Measurements from ENCODE around the gene MEGF11.
"Not testable (repeated sequence)": the region's sequence is repeated elsewhere in the genome, so short reads cannot be mapped to it uniquely, and the experiment has no call there.

Gene MEGF11

DNA sequence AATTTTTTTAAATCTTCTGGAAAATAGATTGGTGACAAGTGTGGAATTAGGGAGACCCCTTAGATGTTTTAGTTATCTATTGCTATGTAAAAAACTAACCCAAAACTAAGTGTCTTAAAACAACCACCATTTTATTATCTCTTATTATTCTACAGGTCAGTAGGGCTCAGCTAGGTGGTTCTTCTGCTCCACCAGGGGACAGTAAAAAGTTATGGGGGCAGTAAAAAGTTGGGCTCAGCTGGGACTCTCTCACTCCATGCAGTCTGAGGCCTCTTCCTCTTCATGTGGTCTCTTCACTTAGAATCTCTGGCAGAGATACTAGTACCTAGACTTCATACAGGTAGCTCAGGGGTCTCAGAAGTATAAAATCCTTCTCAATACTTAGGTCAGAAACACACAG, 21.8 kb upstream of the MEGF11 start:
- no peak for DNase-seq

DNA sequence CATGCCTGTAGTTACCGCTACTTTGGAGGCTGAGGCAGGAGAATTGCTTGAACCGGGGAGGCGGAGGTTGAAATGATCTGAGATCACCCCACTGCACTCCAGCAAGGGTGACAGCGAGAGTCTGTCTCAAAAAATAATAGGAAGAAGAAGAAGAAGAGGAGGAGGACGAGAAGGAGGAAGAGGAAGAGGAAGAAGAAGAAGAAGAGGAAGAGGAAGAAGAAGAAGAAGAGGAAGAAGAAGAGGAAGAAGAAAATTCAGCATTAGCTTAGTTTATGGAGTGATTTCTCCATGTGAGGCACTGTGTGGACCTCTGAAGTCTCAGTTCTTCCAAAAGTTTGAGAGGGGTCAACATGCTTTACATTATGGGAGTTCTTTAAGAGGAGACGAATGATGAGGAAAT, 17.4 kb upstream of the MEGF11 start:
- no peak for DNase-seq

DNA sequence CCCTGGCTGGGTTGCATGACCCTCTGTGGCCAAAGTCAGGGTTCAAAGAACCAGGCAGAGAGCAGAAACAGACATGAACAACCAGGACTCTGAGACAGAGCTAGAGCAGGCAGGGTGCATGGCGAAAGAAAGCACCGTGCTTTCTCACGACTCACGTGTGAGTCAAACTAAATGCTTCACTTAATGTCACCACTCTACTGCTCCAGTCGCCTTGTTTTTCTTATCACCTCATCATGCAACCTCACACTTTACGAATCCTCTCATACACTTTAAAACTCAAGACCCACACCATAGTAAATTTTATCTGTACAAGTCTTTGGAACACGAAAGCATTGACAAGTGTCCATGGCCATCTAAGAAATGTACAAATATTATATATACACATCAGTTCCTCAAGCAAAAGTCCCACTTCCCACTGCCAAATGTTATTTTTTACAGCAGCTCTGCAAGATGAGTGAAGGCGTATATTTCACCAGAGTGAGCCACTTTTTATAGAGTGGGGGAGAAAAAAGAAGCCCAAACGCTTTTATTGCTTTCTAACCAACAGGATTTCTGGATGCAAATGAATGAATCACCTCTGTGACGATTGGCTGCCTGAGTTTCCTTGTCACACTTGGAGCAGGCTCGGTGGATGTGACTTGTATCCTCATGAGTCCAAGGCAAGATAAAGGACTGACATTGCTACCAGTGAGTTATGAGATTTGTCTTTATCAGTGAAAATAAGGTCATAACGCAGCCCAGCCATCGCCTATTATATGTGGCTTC, 16.0 kb upstream of the MEGF11 start:
- peak; percentile 53 to 73 for DNase-seq

DNA sequence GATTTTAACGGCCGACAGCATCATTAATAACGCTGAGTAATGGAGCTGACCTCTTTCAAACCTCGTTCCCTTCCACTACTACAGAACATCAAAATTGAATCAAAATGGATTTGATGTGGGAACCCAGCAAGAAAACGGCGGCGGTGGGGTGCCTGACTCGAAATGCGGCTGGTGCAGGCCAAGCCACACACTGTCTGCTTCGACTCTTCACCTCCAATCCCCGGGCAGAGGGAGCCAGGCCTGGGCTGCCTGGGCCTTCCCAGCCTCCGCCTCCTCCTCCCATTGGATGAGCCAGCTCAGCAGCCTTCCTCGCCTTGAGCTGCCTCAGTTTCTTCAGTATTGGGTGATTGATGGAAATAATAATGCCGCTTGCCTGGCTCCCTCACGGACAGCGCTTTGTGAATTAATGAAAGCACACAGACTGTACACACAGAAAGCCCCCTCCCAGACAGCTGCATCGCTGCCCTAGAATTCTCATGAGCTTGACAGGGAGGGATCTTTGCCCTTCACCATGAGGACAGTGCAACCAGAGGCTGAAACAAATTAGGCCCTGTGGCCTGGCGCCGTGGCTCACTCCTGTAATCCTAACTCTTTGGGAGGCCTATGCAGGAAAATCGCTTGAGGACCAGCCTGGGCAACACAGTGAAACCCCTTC, 11.4 kb upstream of the MEGF11 start:
- no peak for DNase-seq

DNA sequence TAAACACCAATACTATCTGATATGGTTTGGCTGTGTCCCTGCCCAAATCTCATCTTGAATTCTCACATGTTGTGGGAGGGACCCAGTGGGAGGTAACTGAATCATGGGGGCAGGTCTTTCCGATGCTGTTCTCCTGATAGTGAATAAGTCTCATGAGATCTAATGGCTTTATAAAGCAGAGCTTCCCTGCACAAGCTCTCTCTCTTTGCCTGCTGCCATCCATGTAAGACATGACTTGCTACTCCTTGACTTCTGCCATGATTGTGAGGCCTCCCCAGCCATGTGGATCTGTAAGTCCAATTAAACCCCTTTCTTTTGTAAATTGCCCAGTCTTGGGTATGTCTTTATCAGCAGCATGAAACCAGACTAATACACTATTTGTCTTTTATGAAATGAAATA, 9.3 kb upstream of the MEGF11 start:
- DNase-seq: not testable (repeated sequence)

DNA sequence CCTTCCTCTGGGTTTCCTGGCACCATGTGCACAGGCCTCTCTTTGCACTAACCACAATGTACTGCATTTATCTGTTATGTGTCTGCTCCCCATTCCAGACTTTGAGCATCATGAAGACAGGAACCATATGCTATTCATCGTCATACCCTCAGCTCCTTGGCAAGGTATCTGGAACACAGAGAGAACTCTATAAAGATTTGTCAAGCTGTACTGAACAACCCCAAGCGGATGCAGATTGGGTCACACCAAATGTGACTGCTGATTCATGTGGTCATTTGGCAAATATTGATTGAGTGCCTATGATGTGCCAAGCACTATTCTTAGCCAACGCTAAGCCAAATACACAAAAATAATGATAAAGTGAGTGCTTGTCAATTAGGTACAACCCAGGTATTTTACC, 7.5 kb upstream of the MEGF11 start:
- no peak for DNase-seq

DNA sequence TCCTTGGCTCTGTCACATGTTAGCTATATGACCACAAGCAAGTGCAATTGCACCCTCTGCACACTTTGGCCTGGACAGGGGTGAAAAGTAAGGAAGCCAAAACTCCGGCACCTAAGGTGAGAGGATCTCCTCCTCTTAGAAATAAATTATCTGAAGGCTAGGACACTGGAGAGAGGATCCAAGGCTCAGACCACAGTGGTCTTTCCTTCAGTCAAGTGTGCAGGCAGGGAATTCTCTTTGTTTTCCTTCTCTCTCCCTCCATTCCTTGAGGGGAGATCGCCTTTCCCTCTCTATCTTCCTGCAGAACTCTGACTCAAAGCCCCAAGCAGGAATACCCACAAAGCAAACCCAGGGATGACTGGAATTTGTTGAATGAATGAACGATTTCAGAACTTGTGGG, 3.1 kb upstream of the MEGF11 start:
- peak in 1 of 2 donors; percentile 36 for DNase-seq

DNA sequence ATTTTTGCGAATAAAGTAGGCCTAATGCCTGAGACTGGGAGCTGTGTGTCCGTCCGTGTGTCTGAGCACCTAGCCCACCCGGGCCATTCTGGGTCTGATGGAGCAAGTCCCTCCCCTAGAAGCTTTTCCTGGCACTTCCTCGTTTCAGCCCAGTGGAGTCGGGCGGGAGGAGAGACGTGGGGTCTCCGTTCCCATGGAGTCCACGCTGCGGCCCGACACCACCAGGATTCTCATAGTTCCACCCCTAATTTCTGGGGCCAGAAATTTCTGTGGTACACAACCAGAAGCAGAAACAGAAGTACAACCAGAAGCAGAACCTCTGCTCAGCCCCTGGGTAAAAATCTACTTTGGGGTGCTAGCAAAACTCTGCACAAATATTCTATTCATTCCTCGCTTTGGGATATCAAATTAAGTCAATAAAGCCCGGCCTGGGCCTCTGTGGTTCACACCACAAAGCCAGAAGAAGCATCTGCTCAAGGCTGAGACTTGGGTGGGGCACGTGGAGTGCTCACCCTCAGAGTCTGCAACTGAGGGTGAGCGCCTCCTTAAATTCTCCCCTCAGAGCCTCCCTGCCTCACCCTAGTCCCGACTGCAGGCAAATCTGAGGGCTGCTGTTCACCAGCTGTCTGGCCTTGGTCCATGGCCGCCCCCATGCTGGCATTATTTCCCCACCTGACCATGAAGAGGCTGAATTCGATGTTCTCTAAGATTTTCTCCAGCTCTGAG, 1.6 kb upstream of the MEGF11 start:
- no peak for DNase-seq

DNA sequence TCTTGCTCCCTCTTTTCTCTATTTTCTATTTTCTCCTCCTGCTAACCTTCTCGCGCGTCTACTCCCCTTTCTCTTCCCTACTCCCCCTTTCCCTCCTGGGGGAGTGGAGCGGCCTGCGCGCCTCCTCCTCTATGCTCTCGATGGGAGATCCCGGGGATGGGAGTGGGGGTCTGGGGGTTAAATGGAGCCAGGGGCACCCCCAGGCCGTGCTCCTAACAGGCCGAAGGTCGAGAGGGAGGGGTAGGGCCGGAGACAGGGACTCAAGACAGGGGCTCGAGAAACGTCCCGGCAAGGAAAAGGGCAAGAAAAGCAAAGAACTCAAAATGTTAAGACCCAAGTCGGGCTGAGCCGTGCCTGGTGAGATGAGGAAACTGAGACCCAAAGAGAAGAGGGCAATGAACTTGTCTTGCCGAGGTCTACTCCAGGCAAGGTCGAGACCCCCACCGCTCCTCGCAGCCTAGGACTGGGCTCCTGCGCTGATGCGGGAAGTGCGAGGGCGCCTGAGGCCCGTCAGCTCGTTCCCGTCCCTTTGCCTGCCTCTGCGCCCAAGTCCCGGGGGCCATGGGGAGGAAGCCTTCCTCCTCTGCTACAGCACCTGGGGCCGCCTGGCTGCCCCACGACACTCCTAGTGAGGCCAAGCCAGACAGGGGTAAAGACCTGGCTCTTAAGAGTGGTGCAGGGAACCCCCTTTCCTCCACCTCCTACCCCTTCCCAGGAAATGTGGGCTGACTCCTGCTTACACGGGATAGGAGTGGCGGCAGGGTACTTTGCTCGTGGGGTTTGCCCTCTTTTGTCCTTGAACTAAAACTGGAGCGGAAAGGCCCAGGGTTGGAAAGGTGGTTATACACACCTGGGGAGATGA, 770 bp upstream of the MEGF11 start:
- DNase-seq: no peak

DNA sequence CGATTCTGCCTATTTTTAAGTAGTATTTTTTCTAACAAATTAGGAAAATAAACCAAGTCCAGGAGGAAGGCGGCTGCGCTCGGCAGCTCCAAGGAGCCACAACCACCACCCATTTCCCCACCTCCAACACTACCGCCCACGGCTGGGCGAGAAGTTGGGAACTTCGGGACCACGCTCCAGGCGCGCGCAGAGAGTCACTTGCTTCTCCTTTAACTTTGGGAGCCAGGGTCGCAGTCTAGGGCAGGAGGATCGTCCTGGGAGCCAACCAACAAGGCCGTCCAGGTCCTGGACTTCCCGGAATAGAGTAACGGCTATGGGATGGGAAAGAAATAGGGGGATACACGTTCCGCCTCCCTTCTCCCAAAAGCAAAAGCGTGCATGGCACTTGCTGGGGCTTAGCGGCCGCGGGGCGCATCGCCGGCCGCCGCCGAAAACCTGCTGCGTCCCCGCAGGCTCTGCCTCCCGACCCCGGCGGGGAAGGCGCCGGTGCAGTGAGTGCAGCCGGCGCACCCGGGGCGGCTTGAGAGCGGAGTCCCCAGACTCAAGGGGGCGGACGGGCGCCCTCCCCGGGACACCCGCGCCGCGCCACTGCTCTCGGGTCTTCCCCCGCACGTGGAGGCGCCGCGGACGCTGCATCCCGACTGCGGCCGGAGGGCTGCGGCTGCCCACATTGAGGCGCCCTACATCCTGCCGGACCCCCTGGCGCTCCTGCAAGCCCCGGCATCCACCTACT, 699 bp downstream of the MEGF11 start:
- peak in 1 of 2 donors; percentile 14 for DNase-seq

DNA sequence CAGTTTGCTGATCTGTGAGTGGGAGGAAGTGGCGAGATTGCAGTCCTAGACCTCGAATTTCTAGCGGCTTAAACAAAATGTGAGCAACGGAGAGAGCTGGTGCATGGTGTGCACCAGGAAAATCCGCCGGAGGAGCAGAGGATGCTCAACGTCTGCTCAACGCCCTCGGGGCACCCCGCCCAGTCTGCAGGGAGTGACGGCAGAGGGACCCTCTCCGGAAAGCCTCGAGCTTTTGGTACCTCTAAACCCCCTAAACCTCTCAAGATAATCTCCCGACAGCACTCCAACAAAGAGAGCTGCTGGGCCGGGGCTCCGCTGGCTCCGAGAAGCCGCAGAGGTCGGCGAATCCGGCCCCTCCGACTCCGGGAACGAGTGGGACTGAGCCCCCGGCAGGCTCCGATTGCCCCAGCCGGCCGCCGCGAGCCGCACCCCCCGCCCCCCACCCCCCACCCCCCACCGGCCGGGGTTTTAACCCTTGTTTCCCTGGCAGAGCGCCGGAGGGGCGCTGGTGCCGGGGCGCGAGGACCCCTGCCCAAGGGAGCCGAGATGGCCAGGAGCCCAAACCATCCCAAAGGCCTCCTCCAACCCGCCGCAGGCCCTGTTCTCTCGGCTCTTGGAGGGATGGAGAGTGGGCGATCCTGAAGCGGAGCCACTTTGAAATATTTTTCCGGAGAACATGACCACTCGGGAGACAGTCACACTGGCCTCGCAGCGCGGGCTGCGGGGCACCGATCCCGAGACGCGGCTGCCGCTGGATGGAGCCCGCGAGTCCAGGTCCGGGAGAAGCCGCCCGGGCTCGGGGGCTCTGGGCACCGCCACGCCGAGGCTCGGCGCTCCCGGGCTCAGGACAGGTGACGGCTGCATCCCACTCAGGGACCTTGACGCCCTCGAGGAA, 1.5 kb downstream of the MEGF11 start:
- peak in 1 of 2 donors; percentile 51 for DNase-seq

DNA sequence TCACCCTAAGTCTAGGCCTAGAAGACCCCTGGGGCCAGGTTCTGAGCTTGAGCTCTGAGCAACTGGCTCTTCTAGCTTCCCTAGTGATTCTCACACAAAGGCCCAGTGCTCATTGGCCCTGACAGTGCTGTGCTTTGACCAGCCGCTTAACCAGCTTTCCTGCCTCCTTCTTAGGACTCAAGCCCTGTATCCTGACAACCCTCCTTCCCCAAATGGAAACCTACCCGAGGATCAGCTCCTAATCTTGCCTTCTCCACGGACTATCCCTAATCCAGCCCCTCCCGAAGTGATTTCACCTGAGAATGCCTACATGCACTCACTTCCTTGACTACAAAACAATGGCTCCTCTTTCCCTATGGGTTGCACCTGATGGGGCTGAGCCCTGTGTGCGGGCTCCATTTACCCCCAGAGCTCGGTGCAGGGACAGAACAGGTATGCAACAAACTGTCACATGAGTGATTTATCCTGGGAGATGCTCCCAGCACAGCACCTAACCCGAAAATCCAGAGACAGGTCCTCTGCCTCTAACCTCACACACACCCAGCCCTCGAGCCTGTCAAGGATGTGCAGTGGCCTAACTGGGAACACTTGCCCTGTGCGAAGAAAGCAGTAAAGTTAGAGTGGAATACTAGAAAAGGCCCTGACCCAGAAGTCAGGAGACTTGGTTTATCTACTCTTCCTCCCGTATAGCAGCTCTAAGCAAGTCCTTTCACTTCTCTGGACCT, 2.3 kb downstream of the MEGF11 start:
- DNase-seq: no peak

DNA sequence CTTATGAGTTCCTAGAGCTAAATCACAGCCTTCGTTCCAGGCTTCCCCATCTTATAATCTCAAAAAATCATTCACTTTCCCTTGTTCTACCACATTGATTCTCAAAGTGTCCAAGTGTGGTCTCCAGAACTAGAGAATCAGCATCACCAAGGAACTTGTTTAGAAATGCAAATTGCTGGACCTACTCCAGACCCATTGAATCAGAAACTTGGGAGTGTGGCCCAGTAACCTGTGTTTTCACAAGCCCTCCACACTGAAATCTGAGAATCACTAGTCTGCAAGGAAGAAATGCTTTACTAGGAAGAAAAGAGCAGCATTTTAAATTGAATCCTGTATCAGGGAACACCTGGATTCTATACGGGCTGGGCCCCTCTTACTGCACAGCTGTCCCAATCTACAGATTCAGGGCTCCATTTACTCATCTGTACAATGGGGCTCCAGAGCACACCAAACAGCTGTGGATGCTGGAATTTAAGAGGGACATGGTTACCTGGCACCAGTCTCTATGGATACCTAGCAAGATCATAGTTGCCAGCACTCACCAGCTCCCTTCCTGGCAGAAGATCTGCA, 3.9 kb downstream of the MEGF11 start:
- DNase-seq: no peak

DNA sequence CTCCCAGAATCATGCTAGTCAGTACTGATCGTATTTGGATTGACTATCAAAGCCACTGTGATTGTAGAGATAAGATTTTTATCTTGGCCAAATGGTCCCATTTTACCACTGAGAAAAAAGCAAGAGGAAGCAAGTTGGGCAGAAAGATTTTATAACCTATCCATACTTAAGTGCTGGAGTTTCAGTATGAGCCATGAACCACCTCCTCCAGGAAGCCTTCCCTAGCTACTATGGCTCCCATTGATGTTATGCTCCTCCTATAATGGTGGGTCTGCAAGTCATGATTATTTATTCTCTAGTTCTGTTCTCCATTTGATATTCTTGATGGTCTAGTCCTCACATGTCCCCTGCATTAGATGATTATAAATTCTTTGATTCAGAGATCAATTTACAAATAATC, 6.6 kb downstream of the MEGF11 start:
- no peak for DNase-seq

DNA sequence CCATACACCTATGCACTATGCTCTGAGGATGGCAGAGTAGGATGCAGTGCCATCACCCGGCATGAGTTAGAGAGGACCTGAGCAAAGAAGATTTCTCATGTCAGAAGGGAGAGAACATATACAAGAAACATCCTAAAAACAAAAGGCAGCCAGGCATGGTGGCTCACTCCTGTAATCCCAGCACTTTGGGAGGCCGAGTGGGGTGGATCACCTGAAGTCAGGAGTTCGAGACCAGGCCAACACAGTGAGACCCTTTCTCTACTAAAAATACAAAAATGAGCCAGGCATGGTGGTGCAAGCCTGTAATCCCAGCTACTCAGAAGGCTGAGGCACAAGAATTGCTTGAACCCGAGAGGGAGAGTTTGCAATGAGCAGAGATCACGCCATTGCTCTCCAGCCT, 7.7 kb downstream of the MEGF11 start:
- DNase-seq: not testable (repeated sequence)

DNA sequence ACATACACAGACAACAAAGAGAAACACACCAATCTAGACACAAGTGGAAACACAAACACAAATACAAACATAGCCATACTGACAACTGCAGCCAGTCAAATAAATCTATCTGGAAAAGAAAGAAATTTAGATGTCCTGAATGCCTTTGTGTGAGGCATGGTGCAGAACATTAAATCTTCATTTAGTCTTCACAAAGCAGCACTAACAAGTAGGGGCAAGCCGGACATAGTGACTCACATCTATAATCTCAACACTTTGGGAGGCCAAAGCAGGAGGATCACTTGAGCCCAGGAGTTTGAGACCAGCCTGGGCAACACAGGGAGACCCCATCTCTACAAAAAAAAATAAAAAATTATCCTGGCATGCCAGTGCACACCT, 11.7 kb downstream of the MEGF11 start:
- DNase-seq: no peak

DNA sequence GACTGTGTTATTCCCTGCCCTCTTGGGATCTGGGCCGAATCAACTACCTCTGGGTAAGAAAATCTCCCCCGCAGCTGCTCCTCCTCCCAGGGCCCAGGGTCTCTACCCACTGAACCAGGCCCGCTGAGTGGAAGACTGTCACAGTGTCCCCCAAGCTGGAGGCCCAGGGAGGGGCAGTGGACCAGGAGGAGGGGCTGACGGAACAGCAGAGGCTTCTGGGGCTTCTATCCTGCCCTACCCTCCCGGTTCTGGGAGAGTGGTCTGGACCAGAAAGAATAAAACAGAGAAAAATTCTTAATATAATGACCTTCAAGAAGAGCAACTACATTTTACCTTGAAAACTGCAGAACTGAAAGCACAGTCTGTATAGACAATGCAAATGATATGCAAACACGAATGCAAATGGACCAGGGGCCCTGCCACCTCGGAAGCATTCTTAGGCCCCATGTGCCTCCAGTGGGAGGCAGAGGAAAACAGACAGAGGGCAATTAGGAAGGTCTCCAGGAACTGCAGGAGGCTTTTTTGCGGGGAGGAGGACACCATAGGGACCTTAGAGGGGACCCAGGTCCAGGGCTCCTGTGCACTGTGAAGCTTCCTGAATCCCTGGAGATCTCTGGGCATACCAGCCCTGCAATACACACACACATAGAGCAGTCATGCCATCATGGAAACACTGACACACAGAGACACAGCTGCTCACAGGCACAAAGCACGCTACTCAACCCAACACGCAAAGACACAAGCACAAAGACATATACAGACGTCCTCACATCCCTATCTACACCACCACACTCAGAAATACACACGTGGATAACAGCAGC, 12.3 kb downstream of the MEGF11 start:
- DNase-seq: no peak

DNA sequence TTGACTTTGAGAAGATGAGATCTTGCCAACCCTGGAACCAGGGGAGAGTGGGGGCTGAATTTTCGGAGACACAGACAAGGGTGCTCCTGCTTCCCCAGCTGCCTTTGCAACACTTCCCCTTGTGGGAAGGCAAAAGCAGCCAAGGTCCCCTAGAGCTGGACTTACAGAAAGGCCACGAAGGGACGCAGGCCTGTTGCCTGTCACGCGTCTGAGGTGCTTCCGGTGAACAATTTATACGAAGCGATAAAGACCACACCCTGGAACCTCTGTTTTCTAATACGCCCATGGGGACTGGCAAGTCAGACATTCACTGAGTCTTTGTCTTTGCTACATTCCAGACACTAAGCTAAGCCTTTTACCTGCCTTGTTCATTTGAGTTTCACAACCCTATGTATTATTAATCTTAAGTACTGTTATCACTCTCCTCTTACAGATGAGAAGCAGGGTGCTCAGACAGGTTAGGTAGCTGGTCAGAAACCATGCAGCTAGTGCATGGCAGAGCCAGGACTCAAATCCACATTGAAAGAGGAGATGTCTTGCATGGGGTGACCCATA, 13.2 kb downstream of the MEGF11 start:
- DNase-seq: peak in 1 of 2 donors; percentile 9

DNA sequence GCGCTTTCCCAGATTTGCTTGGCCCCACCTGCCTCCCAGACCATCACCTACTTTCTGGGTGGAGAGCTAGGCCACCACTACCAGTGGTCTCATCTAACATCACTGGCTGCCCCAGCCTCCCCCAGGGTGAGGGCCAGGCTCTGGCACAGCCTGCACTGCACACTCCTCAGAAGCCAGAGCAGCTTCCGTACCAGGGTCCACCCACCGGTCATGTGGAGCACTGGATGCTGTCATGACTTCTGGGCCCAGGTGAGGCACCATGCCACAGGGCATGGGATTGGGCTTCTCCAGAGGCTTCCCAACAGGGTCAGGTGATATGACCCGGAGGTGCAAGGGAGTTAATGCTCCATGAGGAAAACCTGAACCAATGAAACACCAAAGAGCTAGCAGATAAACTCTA, 14.0 kb downstream of the MEGF11 start:
- no peak for DNase-seq

Data from inflammatory macrophage (primary cell).